Pons (tissue), 1 donor: ENCODE measurements around the gene ZCWPW2.

Source experiments
- DNase-seq: peaks from one replicate; pipeline ENCODE4 v3.0.0-alpha.2; 2016; ENCODE audit warnings: low spot score

Gene ZCWPW2

GRCh38 chr3:28575100-28575745 is 226.7 kb downstream of the ZCWPW2 start:
- DNase-seq, result no peak
